WTC11 (cell line): ENCODE data around the gene CEACAM8. TPM values are rescaled to one million over a fixed set of nuclear protein-coding genes. Genes with fewer than 3 reads are reported as not detected.

Experiments
- ATAC-seq: fragments of 200-7000 bp; cut with Tn5 transposase; 2 replicates; pipeline ENCODE4 v1.10.0; 2021; ENCODE audit warnings: mild to moderate bottlenecking, moderate library complexity
- CTCF ChIA-PET: fragments of 300-600 bp; sonication (Branson Sonifier 250); formaldehyde crosslinking; loops from one replicate; lab custom pipeline; 2021; ENCODE audit warnings: antibody characterized with exemption; lab: Charles Lee
- POLR2A ChIA-PET: fragments of 350-600 bp; sonication (Branson Sonifier 250); formaldehyde crosslinking; loops from one replicate; lab custom pipeline; 2021; ENCODE audit warnings: antibody characterized with exemption; lab: Charles Lee
- DNase-seq: peaks from one replicate; pipeline ENCODE4 v3.0.0; 2021; ENCODE audit warnings: low spot score
- H3K27ac Mint-ChIP-seq: 2 replicates; pipeline ENCODE4 v1.8.0; 2021; ENCODE audit warnings: mixed read lengths
- H3K27me3 Mint-ChIP-seq: 2 replicates; pipeline ENCODE4 v1.8.0; 2021; ENCODE audit warnings: low read depth, mild to moderate bottlenecking, moderate library complexity, mixed read lengths
- H3K36me3 Mint-ChIP-seq: 2 replicates; pipeline ENCODE4 v1.8.0; 2021; ENCODE audit warnings: mixed read lengths
- H3K4me1 Mint-ChIP-seq: 2 replicates; pipeline ENCODE4 v1.8.0; 2022; ENCODE audit warnings: mixed read lengths
- H3K4me3 Mint-ChIP-seq: 2 replicates; pipeline ENCODE4 v1.8.0; 2021; ENCODE audit warnings: mild to moderate bottlenecking, moderate library complexity, mixed read lengths
- H3K9me3 Mint-ChIP-seq: 2 replicates; pipeline ENCODE4 v1.8.0; 2021; ENCODE audit warnings: mixed read lengths
- ARID4B ChIP-seq: sonication (generic); formaldehyde crosslinking; IDR thresholded peaks from 2 replicates; pipeline ENCODE4 v1.8.0; 2023; ENCODE audit warnings: missing genetic modification reagents, mild to moderate bottlenecking, borderline replicate concordance
- ELF4 ChIP-seq: sonication (generic); formaldehyde crosslinking; IDR thresholded peaks from 2 replicates; pipeline ENCODE4 v1.8.1; 2022; ENCODE audit warnings: low read depth, mild to moderate bottlenecking, moderate library complexity, missing genetic modification reagents
- EMX1 ChIP-seq: fragments of 250-450 bp; sonication (Bioruptor Pico); IDR thresholded peaks from 2 replicates; pipeline ENCODE4 v1.8.0; 2021; ENCODE audit warnings: mild to moderate bottlenecking
- FOXP4 ChIP-seq: sonication (generic); formaldehyde crosslinking; IDR thresholded peaks from 2 replicates; pipeline ENCODE4 v1.8.0; 2022; ENCODE audit warnings: mild to moderate bottlenecking, missing genetic modification reagents
- GABPB1 ChIP-seq: sonication (generic); formaldehyde crosslinking; IDR thresholded peaks from 2 replicates; pipeline ENCODE4 v1.8.1; 2023; ENCODE audit warnings: mild to moderate bottlenecking, missing genetic modification reagents
- GRHL2 ChIP-seq: fragments of 250-450 bp; sonication (Bioruptor Pico); IDR thresholded peaks from 2 replicates; pipeline ENCODE4 v1.8.0; 2022; ENCODE audit warnings: mild to moderate bottlenecking, moderate library complexity; ENCODE audit not compliant: insufficient replicate concordance, severe bottlenecking
- OVOL2 ChIP-seq: fragments of 250-450 bp; sonication (Bioruptor Pico); IDR thresholded peaks from 2 replicates; pipeline ENCODE4 v1.9.0; 2021; ENCODE audit warnings: mild to moderate bottlenecking, borderline replicate concordance
- PRRX2 ChIP-seq: fragments of 250-450 bp; sonication (Bioruptor Pico); IDR thresholded peaks from 2 replicates; pipeline ENCODE4 v1.8.0; 2021; ENCODE audit warnings: mild to moderate bottlenecking
- SMAD4 ChIP-seq: sonication (generic); formaldehyde crosslinking; IDR thresholded peaks from 2 replicates; pipeline ENCODE4 v1.8.0; 2022; ENCODE audit warnings: mild to moderate bottlenecking, missing genetic modification reagents
- SOX15 ChIP-seq: fragments of 250-450 bp; sonication (Bioruptor Pico); IDR thresholded peaks from 2 replicates; pipeline ENCODE4 v1.9.0; 2021; ENCODE audit warnings: mild to moderate bottlenecking
- TP53 ChIP-seq: sonication (generic); formaldehyde crosslinking; IDR thresholded peaks from 2 replicates; pipeline ENCODE4 v1.8.1; 2023; ENCODE audit warnings: mild to moderate bottlenecking, missing genetic modification reagents
- ZNF219 ChIP-seq: sonication (generic); formaldehyde crosslinking; IDR thresholded peaks from 2 replicates; pipeline ENCODE4 v1.8.0; 2023; ENCODE audit warnings: missing genetic modification reagents, mild to moderate bottlenecking, borderline replicate concordance
- ZNF396 ChIP-seq: fragments of 250-450 bp; sonication (Bioruptor Pico); IDR thresholded peaks from 2 replicates; pipeline ENCODE4 v1.8.0; 2021; ENCODE audit warnings: mild to moderate bottlenecking, moderate library complexity, borderline replicate concordance
- ZNF423 ChIP-seq: fragments of 250-450 bp; sonication (Bioruptor Pico); IDR thresholded peaks from 2 replicates; pipeline ENCODE4 v2.1.2; 2022; ENCODE audit warnings: mild to moderate bottlenecking, moderate library complexity
- total RNA-seq: library from RNA; stranded (reverse); gene quantifications from 3 replicates; pipeline ENCODE4 v1.2.3, GENCODE V29; 2021
- TF ChIP-seq, protein P1 (sequence below): fragments of 250-450 bp; sonication (Bioruptor Pico); IDR thresholded peaks from 2 replicates; pipeline ENCODE4 v1.8.0; 2021; ENCODE audit warnings: mild to moderate bottlenecking

CEACAM8 gene
- total RNA-seq, 1 experiment from 2014 or later: not detected

DNA sequence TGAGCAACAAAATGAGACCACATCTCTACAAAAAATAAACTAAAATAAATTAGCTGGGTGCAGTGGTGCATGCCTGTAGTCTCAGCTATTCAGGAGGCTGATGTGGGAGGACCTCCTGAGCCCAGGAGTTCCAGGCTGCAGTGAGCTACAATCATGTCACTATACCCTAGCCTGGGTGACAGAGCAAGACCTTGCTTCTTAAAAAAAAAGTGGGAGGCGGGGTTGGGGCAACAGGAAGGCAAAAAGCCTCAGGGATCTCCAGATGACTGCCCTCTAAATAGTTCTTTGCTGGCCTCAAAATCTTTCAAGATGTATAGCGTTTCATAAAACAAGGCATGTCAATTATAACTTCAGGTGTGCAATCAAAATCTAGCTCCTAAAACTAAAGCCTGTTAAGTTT lies 18.5 kb downstream of the CEACAM8 start:
- Mint-ChIP-seq H3K9me3 (0 out of 2 replicates have a peak, but pooled peaks cover 6% of the 10 kb centered on the region), H3K27ac (no peak overlapping the region), H3K4me1 (peaks cover 10% of the 10 kb centered on the region), H3K36me3 (no peaks in the 10 kb centered on the region), H3K27me3 (peaks cover 24% of the 10 kb centered on the region)
- no peak for ATAC-seq
- TF ChIP-seq FOXP4 (CRISPR knock-in tag) (no peak), TP53 (no peak), PRRX2 (no peak), OVOL2 (CRISPR knock-in tag) (no peak), ELF4 (CRISPR knock-in tag) (no peak)
- TF ChIP-seq, all 79 proteins: peak for 0
- ChIA-PET POLR2A (no interaction called here), CTCF (interaction anchor here (1.0 to 1.7 kb wide), 4 partner anchors 9 to 136 kb away, joined by 3 to 5 read pairs (median 4); no protein-coding TSS in a partner anchor)
- no peak overlapping the region for H3K4me3 Mint-ChIP-seq
- no peak for DNase-seq

GRCh38 chr19:42573642-42574041 lies 21.1 kb downstream of the CEACAM8 start:
- Mint-ChIP-seq H3K4me1 (peaks cover 10% of the 10 kb centered on the region), H3K36me3 (no peaks in the 10 kb centered on the region), H3K4me3 (no peak overlapping the region), H3K27ac (no peak overlapping the region), H3K9me3 (0 out of 2 replicates have a peak, but pooled peaks cover 6% of the 10 kb centered on the region), H3K27me3 (peaks cover 15% of the 10 kb centered on the region)
- ATAC-seq (no peak), DNase-seq (no peak)
- POLR2A ChIA-PET: interaction anchor here (0.5 kb wide), 1 partner anchor 14 kb away, joined by 3 read pairs; no protein-coding TSS in a partner anchor
- no peak for TF ChIP-seq SOX15 (CRISPR knock-in tag)
- TF ChIP-seq GABPB1 (CRISPR knock-in tag): no peak
- TF ChIP-seq, protein P1, sequence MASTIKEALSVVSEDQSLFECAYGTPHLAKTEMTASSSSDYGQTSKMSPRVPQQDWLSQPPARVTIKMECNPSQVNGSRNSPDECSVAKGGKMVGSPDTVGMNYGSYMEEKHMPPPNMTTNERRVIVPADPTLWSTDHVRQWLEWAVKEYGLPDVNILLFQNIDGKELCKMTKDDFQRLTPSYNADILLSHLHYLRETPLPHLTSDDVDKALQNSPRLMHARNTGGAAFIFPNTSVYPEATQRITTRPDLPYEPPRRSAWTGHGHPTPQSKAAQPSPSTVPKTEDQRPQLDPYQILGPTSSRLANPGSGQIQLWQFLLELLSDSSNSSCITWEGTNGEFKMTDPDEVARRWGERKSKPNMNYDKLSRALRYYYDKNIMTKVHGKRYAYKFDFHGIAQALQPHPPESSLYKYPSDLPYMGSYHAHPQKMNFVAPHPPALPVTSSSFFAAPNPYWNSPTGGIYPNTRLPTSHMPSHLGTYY (CRISPR knock-in tag): no peak
- TF ChIP-seq OVOL2 (CRISPR knock-in tag): no peak
- TF ChIP-seq EMX1 (CRISPR knock-in tag): no peak
- TF ChIP-seq GRHL2 (CRISPR knock-in tag): no peak
- no peak for TF ChIP-seq SMAD4 (CRISPR knock-in tag)
- TF ChIP-seq ARID4B (CRISPR knock-in tag): no peak
- CTCF ChIA-PET: interaction anchor here (0.6 to 2.5 kb wide), 7 partner anchors 10 to 138 kb away, joined by 3 to 13 read pairs (median 6); no protein-coding TSS in a partner anchor

DNA sequence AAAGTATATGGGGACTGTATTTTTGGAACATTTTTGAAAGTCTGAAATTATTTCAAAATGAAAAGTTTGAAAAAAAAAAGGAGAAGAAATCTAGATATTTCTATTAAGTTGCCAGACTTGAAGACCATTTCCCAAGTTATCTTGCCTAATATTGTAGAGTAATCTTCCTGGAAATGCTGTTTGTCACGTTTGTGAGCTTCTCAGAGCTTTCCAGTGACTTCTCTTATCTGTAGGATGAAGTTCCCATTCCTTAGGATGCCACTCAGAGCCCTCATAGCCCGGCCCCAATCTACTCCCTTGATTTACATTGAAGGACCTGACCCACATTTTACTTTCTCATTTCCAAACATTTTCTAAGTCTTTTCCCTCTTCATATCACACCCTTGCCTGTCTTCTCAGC lies 23.6 kb downstream of the CEACAM8 start:
- POLR2A ChIA-PET: no interaction called here
- ATAC-seq (no peak), DNase-seq (no peak)
- no peak overlapping the region for H3K27ac Mint-ChIP-seq
- peaks cover 14% of the 10 kb centered on the region for H3K27me3 Mint-ChIP-seq
- no peaks in the 10 kb centered on the region for H3K36me3 Mint-ChIP-seq
- H3K4me3 Mint-ChIP-seq: no peak overlapping the region
- CTCF ChIA-PET: interaction anchor here (0.5 to 1.3 kb wide), 2 partner anchors 9 to 118 kb away, joined by 3 read pairs; no protein-coding TSS in a partner anchor
- TF ChIP-seq ZNF219 (CRISPR knock-in tag) (no peak), GRHL2 (CRISPR knock-in tag) (no peak), ZNF396 (CRISPR knock-in tag) (no peak), ZNF423 (no peak)
- TF ChIP-seq, all 79 proteins: peak for 0
- Mint-ChIP-seq H3K9me3 (0 out of 2 replicates have a peak, but pooled peaks cover 6% of the 10 kb centered on the region), H3K4me1 (peaks cover 10% of the 10 kb centered on the region)
